WTC11 (cell line): ENCODE measurements around the gene TMC3. TPM values are rescaled to one million over a fixed set of nuclear protein-coding genes. Genes with fewer than 3 reads are reported as not detected.

ENCODE experiments used
- ATAC-seq: fragments of 200-7000 bp; cut with Tn5 transposase; 2 replicates; pipeline ENCODE4 v1.10.0; 2021; ENCODE audit warnings: mild to moderate bottlenecking, moderate library complexity
- CTCF ChIA-PET: fragments of 300-600 bp; sonication (Branson Sonifier 250); formaldehyde crosslinking; loops from one replicate; lab custom pipeline; 2021; ENCODE audit warnings: antibody characterized with exemption; lab: Charles Lee
- POLR2A ChIA-PET: fragments of 350-600 bp; sonication (Branson Sonifier 250); formaldehyde crosslinking; loops from one replicate; lab custom pipeline; 2021; ENCODE audit warnings: antibody characterized with exemption; lab: Charles Lee
- DNase-seq: peaks from one replicate; pipeline ENCODE4 v3.0.0; 2021; ENCODE audit warnings: low spot score
- H3K27ac Mint-ChIP-seq: 2 replicates; pipeline ENCODE4 v1.8.0; 2021; ENCODE audit warnings: mixed read lengths
- H3K27me3 Mint-ChIP-seq: 2 replicates; pipeline ENCODE4 v1.8.0; 2021; ENCODE audit warnings: low read depth, mild to moderate bottlenecking, moderate library complexity, mixed read lengths
- H3K36me3 Mint-ChIP-seq: 2 replicates; pipeline ENCODE4 v1.8.0; 2021; ENCODE audit warnings: mixed read lengths
- H3K4me1 Mint-ChIP-seq: 2 replicates; pipeline ENCODE4 v1.8.0; 2022; ENCODE audit warnings: mixed read lengths
- H3K4me3 Mint-ChIP-seq: 2 replicates; pipeline ENCODE4 v1.8.0; 2021; ENCODE audit warnings: mild to moderate bottlenecking, moderate library complexity, mixed read lengths
- H3K9me3 Mint-ChIP-seq: 2 replicates; pipeline ENCODE4 v1.8.0; 2021; ENCODE audit warnings: mixed read lengths
- CREM ChIP-seq: sonication (generic); formaldehyde crosslinking; IDR thresholded peaks from 2 replicates; pipeline ENCODE4 v1.8.1; 2022; ENCODE audit warnings: mild to moderate bottlenecking, missing genetic modification reagents, moderate library complexity
- EMX1 ChIP-seq: fragments of 250-450 bp; sonication (Bioruptor Pico); IDR thresholded peaks from 2 replicates; pipeline ENCODE4 v1.8.0; 2021; ENCODE audit warnings: mild to moderate bottlenecking
- ETV6 ChIP-seq: sonication (generic); formaldehyde crosslinking; IDR thresholded peaks from 2 replicates; pipeline ENCODE4 v1.8.1; 2022; ENCODE audit warnings: mild to moderate bottlenecking, missing genetic modification reagents
- GTF2I ChIP-seq: fragments of 250-450 bp; sonication (Bioruptor Pico); conservative IDR thresholded peaks from 2 replicates; pipeline ENCODE4 v1.4.0; 2021; ENCODE audit warnings: mild to moderate bottlenecking
- HMGA2 ChIP-seq: fragments of 250-450 bp; sonication (Bioruptor Pico); IDR thresholded peaks from 2 replicates; pipeline ENCODE4 v1.4.0; 2021; ENCODE audit warnings: mild to moderate bottlenecking, moderate library complexity
- IRF2 ChIP-seq: sonication (generic); formaldehyde crosslinking; IDR thresholded peaks from 2 replicates; pipeline ENCODE4 v1.8.0; 2022; ENCODE audit warnings: low read depth, missing genetic modification reagents, borderline replicate concordance
- JAZF1 ChIP-seq: fragments of 250-450 bp; sonication (Bioruptor Pico); IDR thresholded peaks from 2 replicates; pipeline ENCODE4 v1.9.0; 2021; ENCODE audit warnings: moderate library complexity, mild to moderate bottlenecking, inconsistent platforms
- JUN ChIP-seq: sonication (generic); formaldehyde crosslinking; IDR thresholded peaks from 2 replicates; pipeline ENCODE4 v1.8.0; 2023; ENCODE audit warnings: mild to moderate bottlenecking, missing genetic modification reagents
- KAT7 ChIP-seq: sonication (generic); formaldehyde crosslinking; IDR thresholded peaks from 2 replicates; pipeline ENCODE4 v1.8.1; 2023; ENCODE audit warnings: missing genetic modification reagents, mild to moderate bottlenecking, borderline replicate concordance
- NFE2L1 ChIP-seq: sonication (generic); formaldehyde crosslinking; IDR thresholded peaks from 2 replicates; pipeline ENCODE4 v1.8.1; 2023; ENCODE audit warnings: missing genetic modification reagents
- NR1H2 ChIP-seq: sonication (generic); formaldehyde crosslinking; IDR thresholded peaks from 2 replicates; pipeline ENCODE4 v1.9.0; 2021; ENCODE audit warnings: mild to moderate bottlenecking, moderate library complexity, missing genetic modification reagents
- NR2C2 ChIP-seq: sonication (generic); formaldehyde crosslinking; IDR thresholded peaks from 2 replicates; pipeline ENCODE4 v1.8.0; 2022; ENCODE audit warnings: mild to moderate bottlenecking, missing genetic modification reagents
- PRRX2 ChIP-seq: fragments of 250-450 bp; sonication (Bioruptor Pico); IDR thresholded peaks from 2 replicates; pipeline ENCODE4 v1.8.0; 2021; ENCODE audit warnings: mild to moderate bottlenecking
- ZNF121 ChIP-seq: sonication (generic); formaldehyde crosslinking; IDR thresholded peaks from 2 replicates; pipeline ENCODE4 v1.8.0; 2023; ENCODE audit warnings: missing genetic modification reagents
- ZNF423 ChIP-seq: fragments of 250-450 bp; sonication (Bioruptor Pico); IDR thresholded peaks from 2 replicates; pipeline ENCODE4 v2.1.2; 2022; ENCODE audit warnings: mild to moderate bottlenecking, moderate library complexity
- total RNA-seq: library from RNA; stranded (reverse); gene quantifications from 3 replicates; pipeline ENCODE4 v1.2.3, GENCODE V29; 2021
- TF ChIP-seq, protein P1 (sequence below): sonication (generic); formaldehyde crosslinking; IDR thresholded peaks from 2 replicates; pipeline ENCODE4 v1.8.1; 2023; ENCODE audit warnings: mild to moderate bottlenecking, missing genetic modification reagents, moderate library complexity
- TF ChIP-seq, protein P2 (sequence below): sonication (generic); formaldehyde crosslinking; IDR thresholded peaks from 2 replicates; pipeline ENCODE4 v1.8.1; 2023; ENCODE audit warnings: mild to moderate bottlenecking, missing genetic modification reagents
- TF ChIP-seq, protein P3 (sequence below): fragments of 250-450 bp; sonication (Bioruptor Pico); IDR thresholded peaks from 2 replicates; pipeline ENCODE4 v1.9.0; 2021; ENCODE audit warnings: mild to moderate bottlenecking
- TF ChIP-seq, protein P4 (sequence below): sonication (generic); formaldehyde crosslinking; IDR thresholded peaks from 2 replicates; pipeline ENCODE4 v1.8.1; 2022; ENCODE audit warnings: low read depth, mild to moderate bottlenecking, moderate library complexity, missing genetic modification reagents, borderline replicate concordance
- TF ChIP-seq, protein P5 (sequence below): sonication (generic); formaldehyde crosslinking; IDR thresholded peaks from 2 replicates; pipeline ENCODE4 v1.8.0; 2022; ENCODE audit warnings: missing genetic modification reagents
- TF ChIP-seq, protein P6 (sequence below): sonication (generic); formaldehyde crosslinking; IDR thresholded peaks from 2 replicates; pipeline ENCODE4 v1.8.1; 2022; ENCODE audit warnings: low read depth, missing genetic modification reagents, borderline replicate concordance
- TF ChIP-seq, protein P7 (sequence below): fragments of 250-450 bp; sonication (Bioruptor Pico); IDR thresholded peaks from 2 replicates; pipeline ENCODE4 v1.9.0; 2021; ENCODE audit warnings: moderate library complexity, mild to moderate bottlenecking, inconsistent platforms, borderline replicate concordance
- TF ChIP-seq, protein P8 (sequence below): fragments of 250-450 bp; sonication (Bioruptor Pico); IDR thresholded peaks from 2 replicates; pipeline ENCODE4 v2.1.2; 2022; ENCODE audit warnings: mild to moderate bottlenecking, moderate library complexity

Gene TMC3
- total RNA-seq, 1 experiment from 2014 or later: not detected

DNA sequence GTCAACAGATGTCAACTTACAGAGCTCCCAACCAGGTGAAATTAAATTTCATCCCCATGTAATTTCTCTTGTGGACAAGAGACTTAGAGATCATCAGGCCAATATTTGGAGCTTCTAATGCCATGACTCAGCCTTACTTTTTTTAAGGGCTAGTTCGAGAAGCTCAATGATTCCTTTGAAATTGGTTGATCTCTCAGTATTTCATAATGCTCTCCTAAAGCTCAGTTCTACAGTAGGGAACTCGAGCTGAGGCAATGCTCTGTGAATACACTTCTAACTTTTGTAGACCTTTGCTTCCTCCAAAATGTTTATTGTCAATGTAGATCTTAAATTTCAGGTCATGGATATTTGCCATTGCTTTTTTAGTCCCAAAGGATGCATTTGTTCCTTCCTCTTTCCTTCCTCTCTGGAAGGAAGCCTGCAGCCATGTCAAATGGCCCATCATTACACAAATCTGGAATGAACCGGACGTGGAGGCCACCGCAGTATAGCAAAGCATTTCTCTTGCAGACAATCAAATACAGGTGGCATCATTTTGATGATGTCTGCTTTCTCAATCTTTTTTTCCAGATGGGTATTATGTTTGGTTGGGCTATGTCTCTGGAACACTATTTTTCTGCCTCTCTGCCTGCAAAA is 78.4 kb downstream of the TMC3 start:
- CTCF ChIA-PET: interaction anchor here (1.1 to 2.9 kb wide), 3 partner anchors 20 to 30 kb away, joined by 3 to 13 read pairs (median 4); partner anchors contain the start of gene STARD5

DNA sequence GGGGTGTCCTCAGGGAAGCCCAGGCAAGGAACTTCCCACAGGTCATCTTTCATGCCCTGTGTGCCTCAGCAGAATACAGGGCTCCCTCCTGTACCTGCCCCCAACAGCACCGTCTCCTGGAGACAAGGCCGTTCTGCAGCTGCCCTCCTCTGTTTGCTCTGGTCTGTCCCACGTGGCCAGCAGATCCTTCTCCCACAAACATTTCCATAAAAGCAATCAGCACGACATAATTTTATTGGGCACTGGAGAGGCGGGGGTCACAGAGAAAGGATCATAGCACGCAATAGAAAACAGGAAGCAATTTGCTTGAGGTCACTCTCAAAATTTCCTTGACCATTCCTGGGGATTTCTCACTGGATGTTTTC is 79.5 kb downstream of the TMC3 start:
- H3K9me3 Mint-ChIP-seq: no peaks in the 10 kb centered on the region
- DNase-seq (peak; percentile 29), ATAC-seq (peak; percentile 78)
- POLR2A ChIA-PET: no interaction called here
- peaks cover 25% of the 10 kb centered on the region for H3K4me1 Mint-ChIP-seq
- CTCF ChIA-PET: interaction anchor here (0.9 to 2.9 kb wide), 5 partner anchors 9 to 120 kb away, joined by 3 to 13 read pairs (median 6); partner anchors contain the start of gene STARD5
- H3K36me3 Mint-ChIP-seq: no peaks in the 10 kb centered on the region
- no peak overlapping the region for H3K4me3 Mint-ChIP-seq
- H3K27me3 Mint-ChIP-seq: peaks cover 8% of the 10 kb centered on the region
- H3K27ac Mint-ChIP-seq: no peak overlapping the region
- TF ChIP-seq, protein P1, sequence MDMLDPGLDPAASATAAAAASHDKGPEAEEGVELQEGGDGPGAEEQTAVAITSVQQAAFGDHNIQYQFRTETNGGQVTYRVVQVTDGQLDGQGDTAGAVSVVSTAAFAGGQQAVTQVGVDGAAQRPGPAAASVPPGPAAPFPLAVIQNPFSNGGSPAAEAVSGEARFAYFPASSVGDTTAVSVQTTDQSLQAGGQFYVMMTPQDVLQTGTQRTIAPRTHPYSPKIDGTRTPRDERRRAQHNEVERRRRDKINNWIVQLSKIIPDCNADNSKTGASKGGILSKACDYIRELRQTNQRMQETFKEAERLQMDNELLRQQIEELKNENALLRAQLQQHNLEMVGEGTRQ: no peak
- TF ChIP-seq GTF2I (CRISPR knock-in tag) (no peak), HMGA2 (CRISPR knock-in tag) (no peak), CREM (CRISPR knock-in tag) (no peak), ZNF121 (no peak), JAZF1 (CRISPR knock-in tag) (no peak)
- TF ChIP-seq, protein P2, sequence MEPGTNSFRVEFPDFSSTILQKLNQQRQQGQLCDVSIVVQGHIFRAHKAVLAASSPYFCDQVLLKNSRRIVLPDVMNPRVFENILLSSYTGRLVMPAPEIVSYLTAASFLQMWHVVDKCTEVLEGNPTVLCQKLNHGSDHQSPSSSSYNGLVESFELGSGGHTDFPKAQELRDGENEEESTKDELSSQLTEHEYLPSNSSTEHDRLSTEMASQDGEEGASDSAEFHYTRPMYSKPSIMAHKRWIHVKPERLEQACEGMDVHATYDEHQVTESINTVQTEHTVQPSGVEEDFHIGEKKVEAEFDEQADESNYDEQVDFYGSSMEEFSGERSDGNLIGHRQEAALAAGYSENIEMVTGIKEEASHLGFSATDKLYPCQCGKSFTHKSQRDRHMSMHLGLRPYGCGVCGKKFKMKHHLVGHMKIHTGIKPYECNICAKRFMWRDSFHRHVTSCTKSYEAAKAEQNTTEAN (CRISPR knock-in tag): no peak
- TF ChIP-seq, protein P3, sequence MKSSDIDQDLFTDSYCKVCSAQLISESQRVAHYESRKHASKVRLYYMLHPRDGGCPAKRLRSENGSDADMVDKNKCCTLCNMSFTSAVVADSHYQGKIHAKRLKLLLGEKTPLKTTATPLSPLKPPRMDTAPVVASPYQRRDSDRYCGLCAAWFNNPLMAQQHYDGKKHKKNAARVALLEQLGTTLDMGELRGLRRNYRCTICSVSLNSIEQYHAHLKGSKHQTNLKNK: no peak

More for the DNA sequence above, 78.4 kb downstream of the TMC3 start:
- no peaks in the 10 kb centered on the region for H3K36me3 Mint-ChIP-seq
- H3K9me3 Mint-ChIP-seq: no peaks in the 10 kb centered on the region
- DNase-seq (no peak), ATAC-seq (no peak)
- no peak overlapping the region for H3K4me3 Mint-ChIP-seq
- H3K27me3 Mint-ChIP-seq: peaks cover 8% of the 10 kb centered on the region
- TF ChIP-seq EMX1 (CRISPR knock-in tag) (no peak), ETV6 (no peak), NR2C2 (no peak), JUN (no peak), KAT7 (CRISPR knock-in tag) (no peak), NR1H2 (CRISPR knock-in tag) (no peak), ZNF423 (no peak), JAZF1 (CRISPR knock-in tag) (no peak), IRF2 (no peak), PRRX2 (CRISPR knock-in tag) (no peak), NFE2L1 (CRISPR knock-in tag) (no peak)
- TF ChIP-seq, protein P4, sequence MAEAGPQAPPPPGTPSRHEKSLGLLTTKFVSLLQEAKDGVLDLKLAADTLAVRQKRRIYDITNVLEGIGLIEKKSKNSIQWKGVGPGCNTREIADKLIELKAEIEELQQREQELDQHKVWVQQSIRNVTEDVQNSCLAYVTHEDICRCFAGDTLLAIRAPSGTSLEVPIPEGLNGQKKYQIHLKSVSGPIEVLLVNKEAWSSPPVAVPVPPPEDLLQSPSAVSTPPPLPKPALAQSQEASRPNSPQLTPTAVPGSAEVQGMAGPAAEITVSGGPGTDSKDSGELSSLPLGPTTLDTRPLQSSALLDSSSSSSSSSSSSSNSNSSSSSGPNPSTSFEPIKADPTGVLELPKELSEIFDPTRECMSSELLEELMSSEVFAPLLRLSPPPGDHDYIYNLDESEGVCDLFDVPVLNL (CRISPR knock-in tag): no peak
- TF ChIP-seq, protein P5, sequence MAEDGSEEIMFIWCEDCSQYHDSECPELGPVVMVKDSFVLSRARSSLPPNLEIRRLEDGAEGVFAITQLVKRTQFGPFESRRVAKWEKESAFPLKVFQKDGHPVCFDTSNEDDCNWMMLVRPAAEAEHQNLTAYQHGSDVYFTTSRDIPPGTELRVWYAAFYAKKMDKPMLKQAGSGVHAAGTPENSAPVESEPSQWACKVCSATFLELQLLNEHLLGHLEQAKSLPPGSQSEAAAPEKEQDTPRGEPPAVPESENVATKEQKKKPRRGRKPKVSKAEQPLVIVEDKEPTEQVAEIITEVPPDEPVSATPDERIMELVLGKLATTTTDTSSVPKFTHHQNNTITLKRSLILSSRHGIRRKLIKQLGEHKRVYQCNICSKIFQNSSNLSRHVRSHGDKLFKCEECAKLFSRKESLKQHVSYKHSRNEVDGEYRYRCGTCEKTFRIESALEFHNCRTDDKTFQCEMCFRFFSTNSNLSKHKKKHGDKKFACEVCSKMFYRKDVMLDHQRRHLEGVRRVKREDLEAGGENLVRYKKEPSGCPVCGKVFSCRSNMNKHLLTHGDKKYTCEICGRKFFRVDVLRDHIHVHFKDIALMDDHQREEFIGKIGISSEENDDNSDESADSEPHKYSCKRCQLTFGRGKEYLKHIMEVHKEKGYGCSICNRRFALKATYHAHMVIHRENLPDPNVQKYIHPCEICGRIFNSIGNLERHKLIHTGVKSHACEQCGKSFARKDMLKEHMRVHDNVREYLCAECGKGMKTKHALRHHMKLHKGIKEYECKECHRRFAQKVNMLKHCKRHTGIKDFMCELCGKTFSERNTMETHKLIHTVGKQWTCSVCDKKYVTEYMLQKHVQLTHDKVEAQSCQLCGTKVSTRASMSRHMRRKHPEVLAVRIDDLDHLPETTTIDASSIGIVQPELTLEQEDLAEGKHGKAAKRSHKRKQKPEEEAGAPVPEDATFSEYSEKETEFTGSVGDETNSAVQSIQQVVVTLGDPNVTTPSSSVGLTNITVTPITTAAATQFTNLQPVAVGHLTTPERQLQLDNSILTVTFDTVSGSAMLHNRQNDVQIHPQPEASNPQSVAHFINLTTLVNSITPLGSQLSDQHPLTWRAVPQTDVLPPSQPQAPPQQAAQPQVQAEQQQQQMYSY: no peak
- TF ChIP-seq, protein P6, sequence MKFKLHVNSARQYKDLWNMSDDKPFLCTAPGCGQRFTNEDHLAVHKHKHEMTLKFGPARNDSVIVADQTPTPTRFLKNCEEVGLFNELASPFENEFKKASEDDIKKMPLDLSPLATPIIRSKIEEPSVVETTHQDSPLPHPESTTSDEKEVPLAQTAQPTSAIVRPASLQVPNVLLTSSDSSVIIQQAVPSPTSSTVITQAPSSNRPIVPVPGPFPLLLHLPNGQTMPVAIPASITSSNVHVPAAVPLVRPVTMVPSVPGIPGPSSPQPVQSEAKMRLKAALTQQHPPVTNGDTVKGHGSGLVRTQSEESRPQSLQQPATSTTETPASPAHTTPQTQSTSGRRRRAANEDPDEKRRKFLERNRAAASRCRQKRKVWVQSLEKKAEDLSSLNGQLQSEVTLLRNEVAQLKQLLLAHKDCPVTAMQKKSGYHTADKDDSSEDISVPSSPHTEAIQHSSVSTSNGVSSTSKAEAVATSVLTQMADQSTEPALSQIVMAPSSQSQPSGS: no peak
- TF ChIP-seq, protein P3: no peak
- TF ChIP-seq, protein P7, sequence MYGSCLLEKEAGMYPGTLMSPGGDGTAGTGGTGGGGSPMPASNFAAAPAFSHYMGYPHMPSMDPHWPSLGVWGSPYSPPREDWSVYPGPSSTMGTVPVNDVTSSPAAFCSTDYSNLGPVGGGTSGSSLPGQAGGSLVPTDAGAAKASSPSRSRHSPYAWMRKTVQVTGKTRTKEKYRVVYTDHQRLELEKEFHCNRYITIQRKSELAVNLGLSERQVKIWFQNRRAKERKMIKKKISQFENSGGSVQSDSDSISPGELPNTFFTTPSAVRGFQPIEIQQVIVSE (CRISPR knock-in tag): no peak
- TF ChIP-seq, protein P8, sequence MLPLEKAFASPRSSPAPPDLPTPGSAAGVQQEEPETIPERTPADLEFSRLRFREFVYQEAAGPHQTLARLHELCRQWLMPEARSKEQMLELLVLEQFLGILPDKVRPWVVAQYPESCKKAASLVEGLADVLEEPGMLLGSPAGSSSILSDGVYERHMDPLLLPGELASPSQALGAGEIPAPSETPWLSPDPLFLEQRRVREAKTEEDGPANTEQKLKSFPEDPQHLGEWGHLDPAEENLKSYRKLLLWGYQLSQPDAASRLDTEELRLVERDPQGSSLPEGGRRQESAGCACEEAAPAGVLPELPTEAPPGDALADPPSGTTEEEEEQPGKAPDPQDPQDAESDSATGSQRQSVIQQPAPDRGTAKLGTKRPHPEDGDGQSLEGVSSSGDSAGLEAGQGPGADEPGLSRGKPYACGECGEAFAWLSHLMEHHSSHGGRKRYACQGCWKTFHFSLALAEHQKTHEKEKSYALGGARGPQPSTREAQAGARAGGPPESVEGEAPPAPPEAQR (CRISPR knock-in tag): no peak
- POLR2A ChIA-PET: no interaction called here
- peaks cover 25% of the 10 kb centered on the region for H3K4me1 Mint-ChIP-seq
- no peak overlapping the region for H3K27ac Mint-ChIP-seq
